ENCODE data around the gene KIFC3. TPM values are rescaled to one million over a fixed set of nuclear protein-coding genes. Genes with fewer than 3 reads are reported as not detected.
"Not testable (repeated sequence)": the region's sequence is repeated elsewhere in the genome, so short reads cannot be mapped to it uniquely, and the experiment has no call there.

Gene KIFC3
- total RNA-seq, 1 donor from 2014 or later: not detected

GRCh38 chr16:57755726-57756423 is 46.4 kb downstream of the KIFC3 start:
- intact Hi-C loops (cut with micrococcal nuclease): loop anchor here (2.0 kb wide), 2 partner anchors 55 to 371 kb away; no protein-coding TSS in a partner anchor

GRCh38 chr16:57755061-57755684 is 47.1 kb downstream of the KIFC3 start:
- intact Hi-C loops (cut with micrococcal nuclease): no loop called here

- intact Hi-C loops (cut with micrococcal nuclease): no loop called here
Measured at GRCh38 chr16:57754354-57755060, 47.8 kb downstream of the KIFC3 start.

- intact Hi-C loops (cut with micrococcal nuclease): no loop called here
Measured at GRCh38 chr16:57753448-57754353, 48.6 kb downstream of the KIFC3 start.

GRCh38 chr16:57752581-57753447 is 49.5 kb downstream of the KIFC3 start:
- intact Hi-C loops (cut with micrococcal nuclease): no loop called here

- intact Hi-C loops (cut with micrococcal nuclease): no loop called here
Measured at GRCh38 chr16:57752203-57752580, 50.1 kb downstream of the KIFC3 start.

- intact Hi-C loops (cut with micrococcal nuclease): no loop called here
Measured at GRCh38 chr16:57751539-57752202, 50.6 kb downstream of the KIFC3 start.

GRCh38 chr16:57750796-57751538 is 51.3 kb downstream of the KIFC3 start:
- intact Hi-C loops (cut with micrococcal nuclease): no loop called here

- intact Hi-C loops (cut with micrococcal nuclease): no loop called here
Measured at GRCh38 chr16:57749856-57750452, 52.3 kb downstream of the KIFC3 start.

- intact Hi-C loops (cut with micrococcal nuclease): no loop called here
Measured at GRCh38 chr16:57749101-57749692, 53.1 kb downstream of the KIFC3 start.

GRCh38 chr16:57748596-57748995 is 53.7 kb downstream of the KIFC3 start:
- intact Hi-C loops (cut with micrococcal nuclease): no loop called here

- intact Hi-C loops (cut with micrococcal nuclease): no loop called here
Measured at GRCh38 chr16:57747996-57748395, 54.3 kb downstream of the KIFC3 start.

- intact Hi-C loops (cut with micrococcal nuclease): no loop called here
Measured at GRCh38 chr16:57747496-57747895, 54.8 kb downstream of the KIFC3 start.

- intact Hi-C loops (cut with micrococcal nuclease): no loop called here
Measured at GRCh38 chr16:57747091-57747490, 55.2 kb downstream of the KIFC3 start.

GRCh38 chr16:57746316-57746715 is 56.0 kb downstream of the KIFC3 start:
- intact Hi-C loops (cut with micrococcal nuclease): not testable (repeated sequence)

- intact Hi-C loops (cut with micrococcal nuclease): no loop called here
Measured at GRCh38 chr16:57745768-57746167, 56.5 kb downstream of the KIFC3 start.

- intact Hi-C loops (cut with micrococcal nuclease): no loop called here
Measured at GRCh38 chr16:57744642-57744903, 57.7 kb downstream of the KIFC3 start.

GRCh38 chr16:57743886-57744641 is 58.2 kb downstream of the KIFC3 start:
- intact Hi-C loops (cut with micrococcal nuclease): no loop called here

Measured in T-helper 1 cell treated with Interleukin-12 subunit alpha and Interleukin-12 subunit beta and Interleukin-4 antibody, amounts not matched to agents 30 ng/mL and 1 ng/mL, for 36 hours (primary cell).